Upper lobe of right lung (tissue), 1 donor: Measurements from ENCODE around the gene MVK. TPM values are rescaled to one million over a fixed set of nuclear protein-coding genes. Genes with fewer than 3 reads are reported as not detected.
A peak's percentile ranks its signal among the peaks of the same experiment; 100 is the strongest.

Experiments
- ATAC-seq: fragments of 200-7000 bp; cut with Tn5 transposase; one replicate; pipeline ENCODE4 v1.9.1; 2020; ENCODE audit warnings: mild to moderate bottlenecking, moderate library complexity
- DNase-seq: peaks from one replicate; pipeline ENCODE4 v3.0.0-alpha.2; 2020
- H3K27ac ChIP-seq: fragments of 200-600 bp; one replicate; pipeline ENCODE4 v1.8.0; 2022
- H3K27me3 ChIP-seq: fragments of 200-600 bp; one replicate; pipeline ENCODE4 v1.8.0; 2022; ENCODE audit warnings: mild to moderate bottlenecking
- H3K36me3 ChIP-seq: fragments of 200-600 bp; one replicate; pipeline ENCODE4 v1.8.0; 2022
- H3K4me1 ChIP-seq: fragments of 200-600 bp; one replicate; pipeline ENCODE4 v1.8.0; 2022
- H3K4me3 ChIP-seq: fragments of 200-600 bp; one replicate; pipeline ENCODE4 v1.8.0; 2022; ENCODE audit warnings: mild to moderate bottlenecking
- H3K9me3 ChIP-seq: fragments of 200-600 bp; one replicate; pipeline ENCODE4 v1.8.0; 2022
- intact Hi-C: fragments of 100-400 bp; cut with DNase I; formaldehyde crosslinking; loops from one replicate; pipeline ENCODE4 v1.11.0; 2022
- total RNA-seq: library from RNA; stranded (reverse); fragmentation: NEBNext Ultra II Directional; extraction: Animal tissue kit (Norgen Biotek cat#: 25700); gene quantifications from one replicate; pipeline ENCODE4 v1.2.1, GENCODE V29; 2021
- TF ChIP-seq, protein P1 (sequence below): fragments of 200-600 bp; IDR thresholded peaks from one replicate; pipeline ENCODE4 v1.8.0; 2022; ENCODE audit warnings: antibody characterized with exemption
- donor health status: DM: no; HTN: yes; CAD: no; lungs with severe emphysema.

The MVK gene
- total RNA-seq, 1 donor from 2014 or later, result 27.3 TPM

DNA sequence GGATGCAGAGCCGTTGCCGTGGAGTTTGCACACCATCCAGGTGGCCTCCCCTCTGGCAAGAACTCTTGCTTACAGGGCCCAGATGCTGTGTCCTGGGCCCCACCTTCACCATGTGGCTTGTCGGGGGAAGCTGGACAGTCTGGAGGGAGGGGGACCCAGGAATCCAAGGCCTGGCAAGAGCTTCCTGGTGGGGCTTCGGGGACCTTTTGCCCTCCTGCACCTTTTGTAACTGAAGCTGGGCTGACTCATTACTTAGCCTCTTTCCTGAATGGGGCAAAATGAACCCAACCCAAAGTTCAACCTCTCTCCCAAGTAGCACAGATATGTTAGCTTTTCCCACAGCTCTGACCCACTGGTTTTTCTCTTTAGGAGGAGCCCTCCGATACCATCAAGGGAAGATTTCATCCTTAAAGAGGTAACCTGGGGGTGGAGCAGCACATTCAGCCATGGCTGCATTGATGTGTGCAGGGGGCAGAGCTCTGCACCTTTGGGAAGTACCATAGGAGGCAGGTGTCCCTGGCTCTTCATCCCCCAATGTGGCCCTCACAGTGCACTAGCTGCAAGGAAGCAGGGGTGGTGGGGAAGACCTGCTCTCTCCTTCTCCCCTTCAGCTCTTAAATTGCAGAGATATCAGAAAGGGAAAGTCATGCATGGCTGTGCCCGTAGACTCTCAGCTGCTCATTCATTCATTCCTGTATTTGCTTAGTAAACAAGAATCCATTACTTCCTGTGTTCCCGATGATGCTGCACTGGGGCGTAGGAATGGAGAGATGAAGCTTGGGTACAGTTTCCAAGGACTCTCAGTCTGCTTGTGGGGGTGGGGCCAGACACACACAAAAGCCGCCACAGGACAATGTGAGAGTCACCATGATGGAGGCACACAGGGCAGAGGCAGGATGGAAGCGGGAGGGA is 13.0 kb downstream of the MVK start:
- no peaks in the 10 kb centered on the region for H3K4me1 ChIP-seq
- DNase-seq (no peak), ATAC-seq (no peak)
- H3K9me3 ChIP-seq, result no peaks in the 10 kb centered on the region
- peaks cover 19% of the 10 kb centered on the region for H3K36me3 ChIP-seq
- TF ChIP-seq, protein P1, sequence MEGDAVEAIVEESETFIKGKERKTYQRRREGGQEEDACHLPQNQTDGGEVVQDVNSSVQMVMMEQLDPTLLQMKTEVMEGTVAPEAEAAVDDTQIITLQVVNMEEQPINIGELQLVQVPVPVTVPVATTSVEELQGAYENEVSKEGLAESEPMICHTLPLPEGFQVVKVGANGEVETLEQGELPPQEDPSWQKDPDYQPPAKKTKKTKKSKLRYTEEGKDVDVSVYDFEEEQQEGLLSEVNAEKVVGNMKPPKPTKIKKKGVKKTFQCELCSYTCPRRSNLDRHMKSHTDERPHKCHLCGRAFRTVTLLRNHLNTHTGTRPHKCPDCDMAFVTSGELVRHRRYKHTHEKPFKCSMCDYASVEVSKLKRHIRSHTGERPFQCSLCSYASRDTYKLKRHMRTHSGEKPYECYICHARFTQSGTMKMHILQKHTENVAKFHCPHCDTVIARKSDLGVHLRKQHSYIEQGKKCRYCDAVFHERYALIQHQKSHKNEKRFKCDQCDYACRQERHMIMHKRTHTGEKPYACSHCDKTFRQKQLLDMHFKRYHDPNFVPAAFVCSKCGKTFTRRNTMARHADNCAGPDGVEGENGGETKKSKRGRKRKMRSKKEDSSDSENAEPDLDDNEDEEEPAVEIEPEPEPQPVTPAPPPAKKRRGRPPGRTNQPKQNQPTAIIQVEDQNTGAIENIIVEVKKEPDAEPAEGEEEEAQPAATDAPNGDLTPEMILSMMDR, result no peak
- no peaks in the 10 kb centered on the region for H3K27me3 ChIP-seq
- no peak overlapping the region for H3K4me3 ChIP-seq
- intact Hi-C loops, result no loop called here
- no peak overlapping the region for H3K27ac ChIP-seq

DNA sequence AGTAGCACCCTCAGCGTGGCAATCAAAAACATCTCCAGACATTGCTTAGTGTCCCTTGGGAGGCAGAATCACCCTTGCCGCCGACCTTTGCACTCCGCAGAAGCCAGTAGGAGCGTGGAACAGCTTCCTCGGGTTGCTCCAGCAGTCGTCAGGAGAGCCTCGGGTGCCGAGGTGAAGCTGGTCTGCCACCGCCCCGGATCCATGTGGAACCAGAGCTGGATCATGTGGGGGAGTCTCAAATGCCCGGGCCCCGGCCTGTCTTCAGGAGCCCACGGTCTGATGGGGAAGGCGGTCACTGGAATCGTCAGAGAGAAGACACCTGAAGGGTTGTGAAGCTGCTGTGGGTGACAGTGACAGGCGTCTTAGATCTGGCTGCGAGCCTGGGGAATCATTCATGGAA is 14.3 kb downstream of the MVK start:
- H3K9me3 ChIP-seq, result no peaks in the 10 kb centered on the region
- no peaks in the 10 kb centered on the region for H3K27me3 ChIP-seq
- no peak for ATAC-seq
- TF ChIP-seq, protein P1, result no peak
- H3K27ac ChIP-seq, result no peak overlapping the region
- H3K4me1 ChIP-seq, result no peaks in the 10 kb centered on the region
- intact Hi-C loops, result no loop called here
- peaks cover 19% of the 10 kb centered on the region for H3K36me3 ChIP-seq
- DNase-seq, result no peak
- H3K4me3 ChIP-seq, result no peak overlapping the region

DNA sequence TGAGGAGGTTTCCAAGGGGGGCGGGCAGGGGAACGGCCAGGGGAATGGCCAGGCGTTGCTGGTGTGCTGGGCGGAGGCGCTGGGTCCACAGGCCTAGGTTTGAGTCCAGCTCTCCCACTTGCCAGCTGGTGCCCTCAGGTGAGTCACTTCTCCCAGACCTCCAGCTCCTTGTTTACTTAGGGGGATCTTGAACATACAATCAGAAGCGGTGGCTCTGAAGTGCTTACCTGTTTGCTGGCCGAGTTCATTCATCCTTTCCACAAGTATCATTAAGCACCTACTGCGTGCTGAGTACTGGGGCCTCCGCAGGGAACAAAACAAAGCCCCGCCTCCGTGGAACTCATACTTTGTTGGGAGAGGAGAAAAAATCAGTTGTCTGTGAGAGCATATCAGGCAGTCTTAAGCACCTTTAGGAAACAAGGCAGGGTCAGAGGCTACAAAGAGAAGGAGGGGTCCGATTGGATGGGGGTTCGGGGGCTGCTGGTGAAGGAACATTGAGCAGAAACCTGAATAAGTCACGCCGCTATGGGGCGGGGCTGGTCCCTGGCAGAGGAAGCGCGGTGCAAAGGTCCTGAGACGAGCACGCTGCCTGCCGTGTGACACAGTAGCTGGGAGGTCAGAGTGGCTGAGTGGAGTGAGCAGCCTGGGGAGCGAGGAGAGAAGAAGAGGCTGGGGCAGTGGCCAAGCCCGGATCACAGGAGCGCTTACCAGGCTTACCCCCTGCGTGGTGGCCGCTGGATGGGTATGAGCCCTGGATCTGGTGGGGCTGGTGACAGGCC is 15.1 kb downstream of the MVK start:
- Histone ChIP-seq H3K27ac (no peak overlapping the region), H3K36me3 (peaks cover 19% of the 10 kb centered on the region), H3K4me3 (no peak overlapping the region), H3K4me1 (no peaks in the 10 kb centered on the region), H3K27me3 (no peaks in the 10 kb centered on the region), H3K9me3 (no peaks in the 10 kb centered on the region)
- ATAC-seq (peak; percentile 72), DNase-seq (peak; percentile 73)
- TF ChIP-seq, protein P1, result no peak
- intact Hi-C loops, result no loop called here

DNA sequence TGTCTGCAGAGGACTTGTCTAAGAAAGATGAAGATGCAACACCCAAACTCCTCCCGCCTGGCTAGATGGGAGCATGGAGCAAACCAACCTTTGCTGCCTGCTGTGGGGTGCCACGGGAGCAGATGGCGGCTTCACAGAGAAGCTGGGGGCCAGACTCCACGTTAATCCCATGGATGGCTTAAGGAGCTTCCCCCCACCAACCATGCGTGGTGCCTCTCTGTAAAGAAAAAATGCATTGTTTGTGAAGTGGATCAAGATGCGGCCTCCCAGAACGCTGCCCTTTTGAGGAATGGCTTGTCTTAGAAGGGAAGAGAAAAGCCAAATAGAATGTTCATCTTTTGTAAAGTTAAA is 15.6 kb downstream of the MVK start:
- intact Hi-C loops, result no loop called here

DNA sequence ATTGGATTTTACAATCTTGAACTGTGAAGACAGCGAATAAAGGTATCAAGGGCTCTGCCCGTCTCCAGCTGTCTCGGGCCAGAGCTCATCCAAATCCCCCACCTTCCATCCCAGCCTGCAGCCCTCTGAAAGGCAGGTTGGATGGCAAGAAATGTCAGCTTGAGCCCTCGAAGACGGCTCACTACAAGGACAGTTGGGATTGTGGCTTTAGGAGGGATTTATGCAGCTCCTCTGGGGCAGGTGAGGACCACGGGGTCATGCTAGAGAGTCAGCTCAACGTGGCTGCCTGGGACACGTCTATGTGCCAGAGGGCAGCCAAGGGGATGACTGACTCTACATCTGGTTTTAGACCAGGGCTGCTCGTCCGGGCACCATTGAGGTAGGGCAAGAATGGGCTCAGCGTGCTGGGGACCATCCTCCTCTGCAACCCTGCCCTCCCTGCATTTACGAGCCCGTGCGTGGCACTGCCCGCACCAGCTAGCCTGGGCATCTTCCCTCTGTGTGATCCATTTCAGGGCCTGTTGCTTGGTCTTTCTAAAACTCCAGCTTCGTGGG is 16.2 kb downstream of the MVK start:
- Histone ChIP-seq H3K4me3 (no peak overlapping the region), H3K27me3 (no peaks in the 10 kb centered on the region), H3K27ac (no peak overlapping the region), H3K9me3 (no peaks in the 10 kb centered on the region), H3K4me1 (no peaks in the 10 kb centered on the region), H3K36me3 (peaks cover 23% of the 10 kb centered on the region)
- no peak for DNase-seq
- no peak for ATAC-seq
- intact Hi-C loops, result no loop called here
- TF ChIP-seq, protein P1, result no peak

More for the DNA sequence above, 15.6 kb downstream of the MVK start:
- no peak for DNase-seq
- H3K4me1 ChIP-seq, result no peaks in the 10 kb centered on the region
- peaks cover 19% of the 10 kb centered on the region for H3K36me3 ChIP-seq
- no peak overlapping the region for H3K27ac ChIP-seq
- H3K9me3 ChIP-seq, result no peaks in the 10 kb centered on the region
- ATAC-seq, result no peak
- no peak overlapping the region for H3K4me3 ChIP-seq
- H3K27me3 ChIP-seq, result no peaks in the 10 kb centered on the region
- TF ChIP-seq, protein P1, result no peak
